Fibroblast of skin of left biceps (primary cell): ENCODE measurements around the gene ADIPOQ.
"Not testable (repeated sequence)": the region's sequence is repeated elsewhere in the genome, so short reads cannot be mapped to it uniquely, and the experiment has no call there.

Experiments
- DNase-seq, 2 experiments: peaks; one replicate each; pipeline ENCODE4 v3.0.0-alpha.2; 2013; ENCODE audit warnings: low read depth in 2 of 2

Gene ADIPOQ

GRCh38 chr3:186870421-186871201 lies 28.1 kb downstream of the ADIPOQ start:
- no peak for DNase-seq

GRCh38 chr3:186871403-186871924 lies 29.0 kb downstream of the ADIPOQ start:
- no peak for DNase-seq

GRCh38 chr3:186873796-186874195 lies 31.3 kb downstream of the ADIPOQ start:
- DNase-seq, result not testable (repeated sequence)

GRCh38 chr3:186874216-186874615 lies 31.7 kb downstream of the ADIPOQ start:
- DNase-seq, result not testable (repeated sequence)

GRCh38 chr3:186874841-186875240 lies 32.3 kb downstream of the ADIPOQ start:
- not testable (repeated sequence) for DNase-seq

GRCh38 chr3:186875708-186876107 lies 33.2 kb downstream of the ADIPOQ start:
- no peak for DNase-seq

- DNase-seq, result no peak
Observed at GRCh38 chr3:186879781-186880180, 37.3 kb downstream of the ADIPOQ start.

GRCh38 chr3:186880406-186880805 lies 37.9 kb downstream of the ADIPOQ start:
- no peak for DNase-seq

GRCh38 chr3:186882150-186882524 lies 39.6 kb downstream of the ADIPOQ start:
- peak in 1 of 2 experiments; percentile 34 for DNase-seq

- DNase-seq, result peak in 1 of 2 experiments; percentile 42
Observed at GRCh38 chr3:186882881-186883685, 40.6 kb downstream of the ADIPOQ start.

GRCh38 chr3:186883686-186884058 lies 41.2 kb downstream of the ADIPOQ start:
- DNase-seq, result no peak

GRCh38 chr3:186884868-186885267 lies 42.4 kb downstream of the ADIPOQ start:
- DNase-seq, result not testable (repeated sequence)

- DNase-seq, result no peak
Observed at GRCh38 chr3:186886202-186886981, 43.9 kb downstream of the ADIPOQ start.

- DNase-seq, result not testable (repeated sequence)
Observed at GRCh38 chr3:186887507-186887938, 45.0 kb downstream of the ADIPOQ start.

GRCh38 chr3:186888569-186888968 lies 46.1 kb downstream of the ADIPOQ start:
- DNase-seq, result no peak

GRCh38 chr3:186889698-186890097 lies 47.2 kb downstream of the ADIPOQ start:
- DNase-seq, result not testable (repeated sequence)

GRCh38 chr3:186890911-186891310 lies 48.4 kb downstream of the ADIPOQ start:
- no peak for DNase-seq

- not testable (repeated sequence) for DNase-seq
Observed at GRCh38 chr3:186893071-186893470, 50.6 kb downstream of the ADIPOQ start.

GRCh38 chr3:186895406-186895805 lies 52.9 kb downstream of the ADIPOQ start:
- DNase-seq, result no peak

- DNase-seq, result no peak
Observed at GRCh38 chr3:186896006-186896405, 53.5 kb downstream of the ADIPOQ start.

- no peak for DNase-seq
Observed at GRCh38 chr3:186896875-186897274, 54.4 kb downstream of the ADIPOQ start.
